ENCODE measurements around the gene TRAF1. TPM values are rescaled to one million over a fixed set of nuclear protein-coding genes. Genes with fewer than 3 reads are reported as not detected.

TRAF1 gene
- total and polyA plus RNA-seq, 8 donors: 1.3 to 8.1 (median 2.4) TPM

DNA sequence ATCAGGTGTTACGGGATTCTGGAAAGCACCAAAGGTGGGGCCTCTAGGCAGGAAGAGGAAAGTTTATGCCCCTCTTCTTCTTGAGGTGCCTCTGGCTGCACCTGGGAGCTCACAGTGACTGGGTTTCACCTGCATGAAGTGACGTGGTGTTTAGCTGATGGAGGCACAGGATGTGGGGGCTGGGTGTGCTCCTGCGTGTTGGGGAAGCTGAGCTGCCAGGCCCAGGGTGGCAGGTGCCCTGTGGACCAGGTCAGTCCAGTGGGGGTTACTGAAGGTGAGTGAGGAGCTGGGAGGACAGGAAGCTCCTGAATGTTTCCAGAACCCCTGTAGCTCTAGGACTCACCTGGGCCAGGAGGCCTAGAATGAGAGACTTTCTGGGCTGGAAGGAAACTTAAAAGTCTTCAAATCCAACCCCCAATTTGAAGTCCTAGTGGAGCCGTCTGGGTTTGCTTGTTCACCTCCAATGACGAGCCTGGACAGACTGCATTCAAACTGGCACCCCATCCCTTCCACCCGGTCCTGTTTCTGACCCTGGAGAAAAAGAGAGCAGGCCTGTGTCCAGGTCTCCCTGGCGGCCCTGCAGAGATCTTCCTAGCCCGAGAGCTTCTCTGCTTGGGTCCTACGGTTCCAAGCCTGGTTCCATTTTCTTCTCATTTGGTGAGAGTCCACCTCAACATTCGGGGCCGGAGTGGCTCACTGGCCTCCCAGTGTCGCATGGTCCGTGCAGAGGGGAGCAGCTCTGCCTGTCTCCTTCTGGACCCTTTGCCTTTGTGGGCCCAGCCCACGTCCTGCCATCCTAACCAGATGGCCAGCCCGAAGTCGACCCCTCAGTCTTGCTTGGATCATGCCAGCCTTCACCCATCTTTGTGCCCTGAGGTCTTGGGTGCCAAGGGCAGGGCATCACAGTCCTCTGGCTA, 22.3 kb downstream of the TRAF1 start:
- Histone ChIP-seq H3K9me3 (no peaks in the 10 kb centered on the region), H3K27me3 (no peaks in the 10 kb centered on the region), H3K36me3 (no peaks in the 10 kb centered on the region), H3K27ac (no peak overlapping the region), H3K4me3 (no peak overlapping the region), H3K4me1 (no peaks in the 10 kb centered on the region)
- TF ChIP-seq, protein P1, sequence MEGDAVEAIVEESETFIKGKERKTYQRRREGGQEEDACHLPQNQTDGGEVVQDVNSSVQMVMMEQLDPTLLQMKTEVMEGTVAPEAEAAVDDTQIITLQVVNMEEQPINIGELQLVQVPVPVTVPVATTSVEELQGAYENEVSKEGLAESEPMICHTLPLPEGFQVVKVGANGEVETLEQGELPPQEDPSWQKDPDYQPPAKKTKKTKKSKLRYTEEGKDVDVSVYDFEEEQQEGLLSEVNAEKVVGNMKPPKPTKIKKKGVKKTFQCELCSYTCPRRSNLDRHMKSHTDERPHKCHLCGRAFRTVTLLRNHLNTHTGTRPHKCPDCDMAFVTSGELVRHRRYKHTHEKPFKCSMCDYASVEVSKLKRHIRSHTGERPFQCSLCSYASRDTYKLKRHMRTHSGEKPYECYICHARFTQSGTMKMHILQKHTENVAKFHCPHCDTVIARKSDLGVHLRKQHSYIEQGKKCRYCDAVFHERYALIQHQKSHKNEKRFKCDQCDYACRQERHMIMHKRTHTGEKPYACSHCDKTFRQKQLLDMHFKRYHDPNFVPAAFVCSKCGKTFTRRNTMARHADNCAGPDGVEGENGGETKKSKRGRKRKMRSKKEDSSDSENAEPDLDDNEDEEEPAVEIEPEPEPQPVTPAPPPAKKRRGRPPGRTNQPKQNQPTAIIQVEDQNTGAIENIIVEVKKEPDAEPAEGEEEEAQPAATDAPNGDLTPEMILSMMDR (IDR thresholded peaks at IDR 0.05): no peak
- no peak for ATAC-seq
- intact Hi-C loops (cut with DNase I): no loop called here
- no peak for DNase-seq
- WGBS, 2 donors: 83 to 84% methylated on average over 16 of the region's 16 CpGs
- FAIRE-seq: no peak

DNA sequence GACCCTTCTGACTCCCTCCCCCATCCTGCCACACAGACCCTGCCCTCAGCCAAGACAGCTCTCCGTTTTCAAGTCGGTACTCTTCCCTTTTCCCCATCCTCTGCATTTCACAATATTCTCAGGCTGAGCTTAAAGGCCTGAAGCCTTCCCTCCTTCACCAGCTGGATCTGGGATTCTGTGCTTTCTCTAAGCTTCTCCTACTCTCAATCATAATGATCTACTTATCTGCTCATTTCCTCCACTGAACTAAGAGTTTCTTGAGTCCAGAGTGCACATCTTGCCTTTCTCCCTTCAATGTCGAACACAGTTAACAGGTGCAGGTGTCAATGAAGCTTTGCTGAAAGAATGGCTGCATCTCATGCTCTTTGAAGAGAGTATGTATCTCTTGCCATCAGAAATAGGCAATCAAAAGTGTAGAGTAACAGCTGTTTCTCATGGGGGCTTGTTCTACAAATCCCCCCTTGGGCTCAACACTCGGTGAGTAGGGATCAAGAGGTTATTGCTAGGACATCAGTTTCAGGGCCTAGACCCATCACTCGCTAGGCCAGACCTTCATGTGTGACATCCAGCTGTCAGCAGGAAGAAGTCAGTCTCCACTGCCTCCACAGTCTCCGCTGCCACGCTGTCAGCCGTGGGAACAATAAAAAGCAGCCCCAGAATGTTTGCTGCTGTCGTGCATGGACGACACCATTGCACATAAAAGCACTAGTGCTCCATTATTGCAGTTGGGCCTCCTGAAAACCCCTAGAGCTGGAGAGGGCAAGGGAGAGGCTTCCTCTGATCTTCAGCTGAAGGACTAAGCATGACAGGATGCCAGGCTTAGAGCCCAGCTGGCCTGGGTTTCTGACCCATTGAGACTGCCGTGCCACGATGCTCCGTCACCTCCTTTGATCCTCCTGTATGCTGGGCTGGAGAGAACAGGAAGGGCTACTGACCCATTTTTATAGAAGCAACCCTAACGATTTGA, 23.7 kb downstream of the TRAF1 start:
- H3K4me1 ChIP-seq: no peaks in the 10 kb centered on the region
- intact Hi-C loops (cut with DNase I): no loop called here
- no peak overlapping the region for H3K27ac ChIP-seq
- no peaks in the 10 kb centered on the region for H3K9me3 ChIP-seq
- ATAC-seq: no peak
- TF ChIP-seq, protein P1 (IDR thresholded peaks at IDR 0.05): no peak
- H3K27me3 ChIP-seq: no peaks in the 10 kb centered on the region
- H3K36me3 ChIP-seq: no peaks in the 10 kb centered on the region
- no peak overlapping the region for H3K4me3 ChIP-seq
- DNase-seq: no peak
- no peak for FAIRE-seq
- 72 to 74% methylated on average over 14 of the region's 14 CpGs for WGBS, 2 donors

DNA sequence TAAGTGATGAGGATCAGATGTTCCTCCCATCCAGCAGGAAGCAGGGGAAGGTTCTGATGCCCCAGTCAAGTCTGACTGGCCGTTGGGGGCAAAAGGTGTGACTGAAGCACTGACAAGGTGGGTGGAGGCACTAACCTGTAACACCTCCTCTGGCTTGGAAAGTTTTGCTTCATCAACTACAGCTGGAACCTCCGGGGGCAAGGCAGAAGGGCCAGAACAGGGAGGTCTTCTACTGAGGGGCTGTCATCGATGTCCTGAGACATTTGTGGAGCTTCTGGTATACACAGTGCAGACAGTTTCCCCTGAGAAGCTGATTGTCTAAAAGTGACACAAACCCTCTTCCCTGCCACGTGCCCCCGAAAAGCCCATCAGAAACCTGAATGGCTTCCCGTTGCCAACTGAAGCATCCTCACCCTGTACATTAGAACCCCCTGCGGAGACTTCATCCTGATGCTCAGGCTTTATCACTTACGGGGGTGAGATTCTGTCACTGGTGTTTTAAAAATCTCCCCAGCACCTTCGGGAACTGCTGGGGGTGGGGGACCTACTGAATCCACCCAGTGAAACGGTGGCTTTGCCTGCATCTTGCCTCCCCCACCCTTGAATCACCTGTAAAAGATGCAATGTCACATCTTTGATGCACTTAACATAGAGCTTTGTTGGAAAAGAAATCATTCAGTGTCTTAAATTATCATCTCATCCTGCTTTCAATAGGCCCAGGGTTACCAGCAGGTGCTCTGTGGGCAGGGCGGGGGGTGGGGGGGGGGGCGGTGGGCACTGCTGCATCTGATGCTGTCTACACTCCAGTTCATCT, 24.6 kb downstream of the TRAF1 start:
- DNase-seq: no peak
- no peak overlapping the region for H3K27ac ChIP-seq
- intact Hi-C loops (cut with DNase I): no loop called here
- H3K36me3 ChIP-seq: no peaks in the 10 kb centered on the region
- H3K27me3 ChIP-seq: no peaks in the 10 kb centered on the region
- 66 to 75% methylated on average over 12 of the region's 12 CpGs for WGBS, 2 donors
- H3K4me3 ChIP-seq: no peak overlapping the region
- no peaks in the 10 kb centered on the region for H3K9me3 ChIP-seq
- no peaks in the 10 kb centered on the region for H3K4me1 ChIP-seq
- no peak for ATAC-seq
- TF ChIP-seq, protein P1 (IDR thresholded peaks at IDR 0.05): no peak
- no peak for FAIRE-seq

DNA sequence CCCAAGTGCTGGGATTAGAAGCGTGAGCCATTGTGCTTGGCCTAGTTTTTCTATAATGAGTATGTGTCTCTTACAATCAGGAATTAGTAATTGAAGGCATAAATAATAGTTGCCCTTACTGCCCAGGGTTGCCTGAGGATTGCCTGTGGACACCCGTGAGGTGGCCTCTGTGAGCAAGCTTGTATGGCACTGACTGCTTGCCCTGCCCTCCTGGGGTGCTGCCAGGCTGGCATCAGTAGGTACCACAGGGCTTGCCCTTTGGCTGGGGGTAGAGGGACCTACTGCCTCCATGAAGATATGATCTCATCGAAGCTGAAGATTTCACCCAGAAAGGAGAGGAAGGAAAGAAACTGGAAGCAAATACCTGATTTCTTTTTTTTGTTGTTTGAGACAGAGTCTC, 25.8 kb downstream of the TRAF1 start:
- Histone ChIP-seq H3K36me3 (no peaks in the 10 kb centered on the region), H3K4me3 (no peak overlapping the region), H3K4me1 (no peaks in the 10 kb centered on the region), H3K27ac (no peak overlapping the region), H3K27me3 (no peaks in the 10 kb centered on the region), H3K9me3 (no peaks in the 10 kb centered on the region)
- ATAC-seq: no peak
- WGBS, 2 donors: 89 to 94% methylated on average over 3 of the region's 3 CpGs
- TF ChIP-seq, protein P1 (IDR thresholded peaks at IDR 0.05): no peak
- no peak for FAIRE-seq
- intact Hi-C loops (cut with DNase I): no loop called here
- no peak for DNase-seq

Measured in pancreas (tissue), 10 donors.